ENCODE results near the gene KRTAP10-12. TPM values are rescaled to one million over a fixed set of nuclear protein-coding genes. Genes with fewer than 3 reads are reported as not detected.

Gene KRTAP10-12
- total and polyA plus RNA-seq, 2 of the 13 experiments (the other 11 are each of a cell fraction or from before 2014, with no cell fraction given), result not detected

DNA sequence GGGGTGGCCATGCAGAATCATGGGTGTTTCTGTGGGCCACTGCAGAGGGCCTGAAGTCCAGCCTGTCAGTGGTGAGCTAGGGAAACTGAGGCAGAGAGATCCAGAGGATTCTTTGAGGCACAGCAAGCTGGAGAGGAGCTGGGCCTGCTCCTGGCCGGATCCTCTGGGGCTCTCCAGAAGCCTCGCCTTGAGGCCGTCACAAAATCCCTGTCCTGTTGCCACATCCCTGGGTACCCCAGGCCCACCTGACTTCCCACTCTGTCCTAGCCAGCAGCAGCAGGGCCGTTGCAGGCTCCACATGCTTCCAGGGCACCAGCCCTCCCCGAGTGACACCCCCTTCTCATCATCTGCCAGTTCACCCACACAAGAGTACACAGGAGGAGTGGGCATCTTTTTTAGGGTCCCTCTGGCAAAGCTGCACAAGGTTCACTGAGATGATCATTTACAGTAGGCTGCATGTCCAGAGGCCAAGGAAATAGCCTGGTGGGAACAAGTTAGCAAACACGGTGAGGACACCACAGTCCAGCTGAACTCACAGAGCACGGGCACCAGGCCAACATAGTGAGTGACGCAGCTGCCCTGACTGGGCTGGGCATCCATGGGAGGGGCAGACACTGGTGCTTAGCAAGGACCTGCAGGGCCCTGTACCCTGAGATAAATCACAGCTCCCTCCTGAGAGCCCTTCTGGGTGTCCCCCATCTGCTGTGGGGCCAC is 39.5 kb downstream of the KRTAP10-12 start (continued):
- TF ChIP-seq, protein P1, sequence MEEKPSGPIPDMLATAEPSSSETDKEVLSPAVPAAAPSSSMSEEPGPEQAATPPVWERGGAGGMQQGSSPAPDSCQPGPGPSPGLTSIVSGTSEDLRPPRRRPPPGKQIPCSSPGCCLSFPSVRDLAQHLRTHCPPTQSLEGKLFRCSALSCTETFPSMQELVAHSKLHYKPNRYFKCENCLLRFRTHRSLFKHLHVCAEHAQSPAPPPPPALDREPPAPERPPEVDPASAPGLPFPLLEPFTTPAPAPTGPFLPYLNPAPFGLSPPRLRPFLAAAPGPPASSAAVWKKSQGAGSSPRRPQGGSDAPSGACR (CRISPR knock-in tag; IDR thresholded peaks at IDR 0.05), result no peak
- TF ChIP-seq CEBPG (CRISPR knock-in tag; IDR thresholded peaks at IDR 0.05), result peak; percentile 40; the same call in 1 of the 2 replicates
- TF ChIP-seq, protein P2, sequence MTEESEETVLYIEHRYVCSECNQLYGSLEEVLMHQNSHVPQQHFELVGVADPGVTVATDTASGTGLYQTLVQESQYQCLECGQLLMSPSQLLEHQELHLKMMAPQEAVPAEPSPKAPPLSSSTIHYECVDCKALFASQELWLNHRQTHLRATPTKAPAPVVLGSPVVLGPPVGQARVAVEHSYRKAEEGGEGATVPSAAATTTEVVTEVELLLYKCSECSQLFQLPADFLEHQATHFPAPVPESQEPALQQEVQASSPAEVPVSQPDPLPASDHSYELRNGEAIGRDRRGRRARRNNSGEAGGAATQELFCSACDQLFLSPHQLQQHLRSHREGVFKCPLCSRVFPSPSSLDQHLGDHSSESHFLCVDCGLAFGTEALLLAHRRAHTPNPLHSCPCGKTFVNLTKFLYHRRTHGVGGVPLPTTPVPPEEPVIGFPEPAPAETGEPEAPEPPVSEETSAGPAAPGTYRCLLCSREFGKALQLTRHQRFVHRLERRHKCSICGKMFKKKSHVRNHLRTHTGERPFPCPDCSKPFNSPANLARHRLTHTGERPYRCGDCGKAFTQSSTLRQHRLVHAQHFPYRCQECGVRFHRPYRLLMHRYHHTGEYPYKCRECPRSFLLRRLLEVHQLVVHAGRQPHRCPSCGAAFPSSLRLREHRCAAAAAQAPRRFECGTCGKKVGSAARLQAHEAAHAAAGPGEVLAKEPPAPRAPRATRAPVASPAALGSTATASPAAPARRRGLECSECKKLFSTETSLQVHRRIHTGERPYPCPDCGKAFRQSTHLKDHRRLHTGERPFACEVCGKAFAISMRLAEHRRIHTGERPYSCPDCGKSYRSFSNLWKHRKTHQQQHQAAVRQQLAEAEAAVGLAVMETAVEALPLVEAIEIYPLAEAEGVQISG (CRISPR knock-in tag; IDR thresholded peaks at IDR 0.05), result peak; percentile 60
- TF ChIP-seq THAP11 (CRISPR knock-in tag; IDR thresholded peaks at IDR 0.05), result peak; percentile 21; the same call in 1 of the 2 replicates
- TF ChIP-seq, protein P3, sequence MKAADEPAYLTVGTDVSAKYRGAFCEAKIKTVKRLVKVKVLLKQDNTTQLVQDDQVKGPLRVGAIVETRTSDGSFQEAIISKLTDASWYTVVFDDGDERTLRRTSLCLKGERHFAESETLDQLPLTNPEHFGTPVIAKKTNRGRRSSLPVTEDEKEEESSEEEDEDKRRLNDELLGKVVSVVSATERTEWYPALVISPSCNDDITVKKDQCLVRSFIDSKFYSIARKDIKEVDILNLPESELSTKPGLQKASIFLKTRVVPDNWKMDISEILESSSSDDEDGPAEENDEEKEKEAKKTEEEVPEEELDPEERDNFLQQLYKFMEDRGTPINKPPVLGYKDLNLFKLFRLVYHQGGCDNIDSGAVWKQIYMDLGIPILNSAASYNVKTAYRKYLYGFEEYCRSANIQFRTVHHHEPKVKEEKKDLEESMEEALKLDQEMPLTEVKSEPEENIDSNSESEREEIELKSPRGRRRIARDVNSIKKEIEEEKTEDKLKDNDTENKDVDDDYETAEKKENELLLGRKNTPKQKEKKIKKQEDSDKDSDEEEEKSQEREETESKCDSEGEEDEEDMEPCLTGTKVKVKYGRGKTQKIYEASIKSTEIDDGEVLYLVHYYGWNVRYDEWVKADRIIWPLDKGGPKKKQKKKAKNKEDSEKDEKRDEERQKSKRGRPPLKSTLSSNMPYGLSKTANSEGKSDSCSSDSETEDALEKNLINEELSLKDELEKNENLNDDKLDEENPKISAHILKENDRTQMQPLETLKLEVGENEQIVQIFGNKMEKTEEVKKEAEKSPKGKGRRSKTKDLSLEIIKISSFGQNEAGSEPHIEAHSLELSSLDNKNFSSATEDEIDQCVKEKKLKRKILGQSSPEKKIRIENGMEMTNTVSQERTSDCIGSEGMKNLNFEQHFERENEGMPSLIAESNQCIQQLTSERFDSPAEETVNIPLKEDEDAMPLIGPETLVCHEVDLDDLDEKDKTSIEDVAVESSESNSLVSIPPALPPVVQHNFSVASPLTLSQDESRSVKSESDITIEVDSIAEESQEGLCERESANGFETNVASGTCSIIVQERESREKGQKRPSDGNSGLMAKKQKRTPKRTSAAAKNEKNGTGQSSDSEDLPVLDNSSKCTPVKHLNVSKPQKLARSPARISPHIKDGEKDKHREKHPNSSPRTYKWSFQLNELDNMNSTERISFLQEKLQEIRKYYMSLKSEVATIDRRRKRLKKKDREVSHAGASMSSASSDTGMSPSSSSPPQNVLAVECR (CRISPR knock-in tag; IDR thresholded peaks at IDR 0.05; ENCODE audit: borderline replicate concordance), result peak; percentile 19; the same call in 1 of the 2 replicates
- 0 out of 2 replicates have a peak, but pooled peaks have one; percentile 51 for TF ChIP-seq CBX5 (CRISPR knock-in tag; IDR thresholded peaks at IDR 0.05; ENCODE audit: borderline replicate concordance)
- TF ChIP-seq SUZ12 (IDR thresholded peaks at IDR 0.05; ENCODE audit: low read depth, low read length), result no peak
- no peak for TF ChIP-seq LCORL (IDR thresholded peaks at IDR 0.05)
- peak; percentile 62; the same call in 1 of the 2 replicates for TF ChIP-seq LCORL (CRISPR knock-in tag; IDR thresholded peaks at IDR 0.05)
- TF ChIP-seq RBAK (CRISPR knock-in tag; IDR thresholded peaks at IDR 0.05), result peak; percentile 57; the same call in 1 of the 2 replicates
- TF ChIP-seq FOXA3 (CRISPR knock-in tag; IDR thresholded peaks at IDR 0.05), result peak; percentile 84
- 0 out of 2 replicates have a peak, but pooled peaks have one; percentile 50 for TF ChIP-seq BRCA1 (CRISPR knock-in tag; IDR thresholded peaks at IDR 0.05)
- peak; percentile 38; the same call in 1 of the 2 replicates for TF ChIP-seq HNRNPL (IDR thresholded peaks at IDR 0.05; ENCODE audit: low read depth, low read length)
- 0 out of 2 replicates have a peak, but pooled peaks have one; percentile 35 for TF ChIP-seq KDM6A (CRISPR knock-in tag; IDR thresholded peaks at IDR 0.05; ENCODE audit: low read depth)
- TF ChIP-seq ZFX (CRISPR knock-in tag; IDR thresholded peaks at IDR 0.05; ENCODE audit: low read depth), result peak; percentile 33
- TF ChIP-seq AHR (CRISPR knock-in tag; IDR thresholded peaks at IDR 0.05), result 0 out of 2 replicates have a peak, but pooled peaks have one; percentile 33
- TF ChIP-seq MLLT10 (CRISPR knock-in tag; IDR thresholded peaks at IDR 0.05), result no peak
- 0 out of 2 replicates have a peak, but pooled peaks have one; percentile 49 for TF ChIP-seq ZFP41 (CRISPR knock-in tag; IDR thresholded peaks at IDR 0.05; ENCODE audit: borderline replicate concordance)
- peak; percentile 54 for TF ChIP-seq RXRB (CRISPR knock-in tag; IDR thresholded peaks at IDR 0.05; ENCODE audit: borderline replicate concordance)
